HEK293 (cell line): ENCODE data around the gene UQCRQ.

ENCODE experiments used
- CTCF ChIA-PET: fragments of 350-600 bp; formaldehyde crosslinking; extraction: SDS; loops from one replicate; lab custom pipeline; 2021; ENCODE audit warnings: antibody characterized with exemption; lab: Yijun Ruan, JAX
- POLR2A ChIA-PET: fragments of 300-600 bp; formaldehyde crosslinking; extraction: SDS; loops from one replicate; lab custom pipeline; 2020; ENCODE audit warnings: antibody characterized with exemption, inconsistent platforms; lab: Yijun Ruan, JAX
- H3K27ac ChIP-seq: fragments of 200-500 bp; sonication (Bioruptor generic); 2 replicates; pipeline ENCODE4 v1.5.1; 2014; ENCODE audit warnings: low read depth, low read length, control low read depth, inconsistent platforms; ENCODE audit errors: extremely low read depth
- H3K36me3 ChIP-seq, 2 experiments: fragments of 200-500 bp in 1 of 2; sonication (Bioruptor generic) in 1 of 2; 1 replicate in 1 of 2; 2 replicates in 1 of 2; pipeline ENCODE4 v1.5.1; 2014 to 2017; ENCODE audit warnings: inconsistent platforms in 2 of 2, low read length in 2 of 2; ENCODE audit not compliant: control insufficient read depth in 2 of 2, insufficient read depth in 1 of 2
- H3K4me1 ChIP-seq: fragments of 200-500 bp; sonication (Bioruptor generic); 2 replicates; pipeline ENCODE4 v1.5.1; 2014; ENCODE audit warnings: mild to moderate bottlenecking, low read length, inconsistent platforms; ENCODE audit not compliant: control insufficient read depth, insufficient read depth
- H3K4me3 ChIP-seq: 2 replicates; pipeline ENCODE4 v1.5.1; 2011; ENCODE audit warnings: low read depth, mild to moderate bottlenecking, control low read depth, low read length, moderate library complexity
- H3K9me3 ChIP-seq: fragments of 200-500 bp; sonication (Bioruptor generic); 2 replicates; pipeline ENCODE4 v1.5.1; 2014; ENCODE audit warnings: low read depth, low read length, inconsistent platforms; ENCODE audit not compliant: control insufficient read depth, insufficient read depth
- AEBP2 ChIP-seq: fragments of 450-650 bp; formaldehyde crosslinking; IDR thresholded peaks from 2 replicates; pipeline ENCODE4 v1.5.1; 2016; ENCODE audit warnings: missing biosample characterization, missing genetic modification characterization, borderline replicate concordance
- EGR2 ChIP-seq: fragments of 450-650 bp; formaldehyde crosslinking; IDR thresholded peaks from 2 replicates; pipeline ENCODE4 v1.5.1; 2016; ENCODE audit warnings: low read depth, missing biosample characterization, missing genetic modification characterization
- KLF16 ChIP-seq: fragments of 450-650 bp; formaldehyde crosslinking; IDR thresholded peaks from 2 replicates; pipeline ENCODE4 v1.5.1; 2017; ENCODE audit warnings: missing biosample characterization, missing genetic modification characterization
- MZF1 ChIP-seq: fragments of 450-650 bp; formaldehyde crosslinking; IDR thresholded peaks from 2 replicates; pipeline ENCODE4 v1.5.1; 2017; ENCODE audit warnings: missing biosample characterization, missing genetic modification characterization, borderline replicate concordance
- PRDM10 ChIP-seq: fragments of 450-650 bp; formaldehyde crosslinking; IDR thresholded peaks from 2 replicates; pipeline ENCODE4 v1.5.1; 2016; ENCODE audit warnings: missing biosample characterization, missing genetic modification characterization
- PRDM4 ChIP-seq: fragments of 450-650 bp; formaldehyde crosslinking; IDR thresholded peaks from 2 replicates; pipeline ENCODE4 v1.5.1; 2017; ENCODE audit warnings: missing biosample characterization, missing genetic modification characterization
- TRIM28 ChIP-seq: IDR thresholded peaks from 2 replicates; pipeline ENCODE4 v1.6.1; 2011; ENCODE audit warnings: low read length, control low read depth, borderline replicate concordance
- ZNF10 ChIP-seq: fragments of 450-650 bp; formaldehyde crosslinking; IDR thresholded peaks from 2 replicates; pipeline ENCODE4 v1.5.1; 2017; ENCODE audit warnings: missing biosample characterization, missing genetic modification characterization
- ZNF138 ChIP-seq: fragments of 450-650 bp; formaldehyde crosslinking; IDR thresholded peaks from 2 replicates; pipeline ENCODE4 v1.5.1; 2016; ENCODE audit warnings: missing biosample characterization, missing genetic modification characterization, borderline replicate concordance
- ZNF155 ChIP-seq: fragments of 450-650 bp; formaldehyde crosslinking; IDR thresholded peaks from 2 replicates; pipeline ENCODE4 v1.5.1; 2016; ENCODE audit warnings: missing biosample characterization, missing genetic modification characterization
- ZNF266 ChIP-seq: fragments of 450-650 bp; formaldehyde crosslinking; IDR thresholded peaks from 2 replicates; pipeline ENCODE4 v1.5.1; 2016; ENCODE audit warnings: missing biosample characterization, missing genetic modification characterization, low read depth
- ZNF280C ChIP-seq: fragments of 450-650 bp; formaldehyde crosslinking; IDR thresholded peaks from 2 replicates; pipeline ENCODE4 v1.5.1; 2016; ENCODE audit warnings: missing biosample characterization, missing genetic modification characterization
- ZNF292 ChIP-seq: fragments of 450-650 bp; formaldehyde crosslinking; IDR thresholded peaks from 2 replicates; pipeline ENCODE4 v1.5.1; 2016; ENCODE audit warnings: low read depth, missing biosample characterization, missing genetic modification characterization, borderline replicate concordance
- ZNF354C ChIP-seq: fragments of 450-650 bp; formaldehyde crosslinking; IDR thresholded peaks from 2 replicates; pipeline ENCODE4 v1.5.1; 2016; ENCODE audit warnings: missing biosample characterization, missing genetic modification characterization, low read depth, borderline replicate concordance
- ZNF707 ChIP-seq: fragments of 450-650 bp; formaldehyde crosslinking; IDR thresholded peaks from 2 replicates; pipeline ENCODE4 v1.5.1; 2016; ENCODE audit warnings: missing biosample characterization, missing genetic modification characterization
- ZNF777 ChIP-seq: fragments of 450-650 bp; formaldehyde crosslinking; IDR thresholded peaks from 2 replicates; pipeline ENCODE4 v1.5.1; 2017; ENCODE audit warnings: missing biosample characterization, missing genetic modification characterization, borderline replicate concordance

The UQCRQ gene

GRCh38 chr5:132825033-132825833 lies 41.2 kb upstream of the UQCRQ start (continued):
- no peak for TF ChIP-seq ZNF354C (tag by site-specific recombination)
- TF ChIP-seq KLF16 (tag by site-specific recombination) = no peak
- TF ChIP-seq ZNF777 (tag by site-specific recombination) = no peak
- no peak for TF ChIP-seq ZNF292 (tag by site-specific recombination)

- Histone ChIP-seq H3K4me3 (no peak overlapping the region), H3K36me3 (peaks cover 0 to 38% of the 10 kb centered on the region in 2 experiments; a peak in 1 of 3 replicates), H3K9me3 (no peaks in the 10 kb centered on the region)
- CTCF ChIA-PET = interaction anchor here (0.6 kb wide), 1 partner anchor 33 kb away, joined by 3 read pairs; no protein-coding TSS in a partner anchor
- POLR2A ChIA-PET = no interaction called here
- TF ChIP-seq PRDM4 (tag by site-specific recombination) (no peak), AEBP2 (tag by site-specific recombination) (no peak), ZNF155 (no peak), ZNF266 (tag by site-specific recombination) (no peak), ZNF138 (tag by site-specific recombination) (no peak), ZNF10 (tag by site-specific recombination) (no peak), ZNF280C (tag by site-specific recombination) (no peak), MZF1 (tag by site-specific recombination) (no peak), PRDM10 (tag by site-specific recombination) (no peak), TRIM28 (no peak), ZNF707 (no peak), EGR2 (tag by site-specific recombination) (no peak)
- TF ChIP-seq, all 188 proteins: peak for 0
- H3K4me1 ChIP-seq = no peaks in the 10 kb centered on the region
- H3K27ac ChIP-seq = no peak overlapping the region
These were observed 40.5 kb upstream of the UQCRQ start for GRCh38 chr5:132825834-132826391.
